ENCODE measurements around the gene SPEG. TPM values are rescaled to one million over a fixed set of nuclear protein-coding genes. Genes with fewer than 3 reads are reported as not detected.
A peak's percentile ranks its signal among the peaks of the same experiment; 100 is the strongest.

The SPEG gene
- total and polyA plus RNA-seq, 2 of the 8 experiments (the other 6 are each of a cell fraction or from before 2014, with no cell fraction given) = 19.9 to 32.0 TPM

GRCh38 chr2:219496247-219496824 lies 61.7 kb downstream of the SPEG start:
- Histone ChIP-seq H3K4me3 (ENCODE audit: extremely low read depth in 1 of 4, insufficient read depth in 2 of 4, low read depth in 3 of 4, low read length in 4 of 4) (peak overlapping the region; percentile 32 to 72 (median 64); a peak in 5 of 8 replicates), H2BK5ac (ENCODE audit: low read depth, low read length) (no peak overlapping the region), H3K27ac (ENCODE audit: low read depth, low read length) (no peak overlapping the region), H2AFZ (ENCODE audit: low read length) (peak overlapping the region; percentile 1; the same call in 1 of the 2 replicates), H4K20me1 (replicated peaks in 1 of 2; ENCODE audit: control insufficient read depth in 1 of 2, insufficient read depth in 2 of 2, low read length in 2 of 2) (no peaks in the 10 kb centered on the region), H3K27me3 (replicated peaks in 1 of 4; ENCODE audit: control insufficient read depth in 3 of 4, extremely low read depth in 1 of 4, insufficient read depth in 3 of 4, low read length in 3 of 4) (peaks cover 20 to 44% (median 33%) of the 10 kb centered on the region in 4 experiments), H4K5ac (ENCODE audit: insufficient read length, low read depth, low read length) (no peak overlapping the region), H3K4ac (replicated peaks; ENCODE audit: insufficient read length, low read depth, low read length) (no peak overlapping the region), H2BK120ac (replicated peaks; ENCODE audit: low read depth, low read length) (no peak overlapping the region), H3K18ac (ENCODE audit: extremely low read depth, low read length) (no peak overlapping the region), H2BK20ac (ENCODE audit: low read length) (peak overlapping the region; percentile 6; the same call in 1 of the 2 replicates), H3K56ac (replicated peaks; ENCODE audit: insufficient read length, low read depth, low read length) (no peak overlapping the region), H4K91ac (replicated peaks; ENCODE audit: insufficient read length, low read length) (no peak overlapping the region), H3K4me1 (replicated peaks in 1 of 4; ENCODE audit: control insufficient read depth in 3 of 4, insufficient read depth in 4 of 4, low read length in 3 of 4) (peaks cover 9 to 41% (median 23%) of the 10 kb centered on the region in 4 experiments), H3K79me2 (ENCODE audit: control insufficient read depth in 1 of 2, insufficient read depth in 2 of 2, low read length in 2 of 2) (no peaks in the 10 kb centered on the region), H3K9me3 (ENCODE audit: insufficient read depth in 2 of 2, low read depth in 1 of 2, low read length in 1 of 2) (no peaks in the 10 kb centered on the region), H2BK15ac (ENCODE audit: low read length) (no peak overlapping the region), H4K8ac (ENCODE audit: extremely low read depth, insufficient read depth, low read length) (no peak overlapping the region), H3K79me1 (ENCODE audit: low read depth, low read length) (no peaks in the 10 kb centered on the region), H3K36me3 (ENCODE audit: control insufficient read depth in 2 of 4, insufficient read depth in 4 of 4, low read length in 3 of 4) (no peaks in the 10 kb centered on the region), H3K14ac (ENCODE audit: insufficient read length) (no peak overlapping the region), H2AK5ac (ENCODE audit: low read depth, low read length) (no peak overlapping the region), H3K23ac (ENCODE audit: insufficient read length) (no peak overlapping the region), H3K9ac (replicated peaks in 1 of 4; ENCODE audit: extremely low read depth in 1 of 4, low read depth in 3 of 4, low read length in 3 of 4) (no peak overlapping the region), H3K4me2 (ENCODE audit: insufficient read depth in 1 of 2, low read depth in 2 of 2, low read length in 2 of 2) (peak overlapping the region; percentile 97 to 99), H3K23me2 (ENCODE audit: low read depth, low read length) (peaks cover 24% of the 10 kb centered on the region), H2BK12ac (ENCODE audit: low read depth, low read length) (peak overlapping the region; percentile 99; the same call in 1 of the 2 replicates)
- DNase-seq (ENCODE audit: low read depth in 1 of 2, low spot score in 2 of 2) (no peak), FAIRE-seq (no peak)
- POLR2A ChIA-PET (ENCODE audit: partially characterized antibody) = interaction anchor here (0.8 to 19.9 kb wide), 13 partner anchors 12 to 60 kb away, joined by 3 to 216 read pairs (median 5); partner anchors contain the start of genes ASIC4, CHPF and TMEM198
- CTCF ChIA-PET (ENCODE audit: partially characterized antibody) = interaction anchor here (0.8 to 113.1 kb wide), 18 partner anchors 7 to 501 kb away, joined by 3 to 7248 read pairs (median 4); partner anchors contain the start of genes ASIC4, CHPF, DES and DNPEP
- 29% methylated on average over 19 of the region's 20 CpGs; no CpG with 5 or more reads in 1 of the 2 experiments for WGBS, 2 experiments (ENCODE audit: extremely low coverage in 1 of 2, insufficient coverage in 1 of 2, insufficient read length in 1 of 2, insufficient replicate concordance in 2 of 2, low coverage in 1 of 2, low lambda C conversion rate in 2 of 2, missing lambda C conversion rate in 1 of 2)
- no peak for TF ChIP-seq RXRA (IDR thresholded peaks at IDR 0.05; ENCODE audit: insufficient read depth, low read depth, low read length)
- TF ChIP-seq POLR2A (IDR thresholded peaks at IDR 0.05; ENCODE audit: control extremely low read depth in 1 of 2, low read depth in 2 of 2, low read length in 2 of 2) = no peak
- no peak for TF ChIP-seq EZH2 (IDR thresholded peaks at IDR 0.05; ENCODE audit: low read depth, low read length, severe bottlenecking)
- TF ChIP-seq KDM4A (IDR thresholded peaks at IDR 0.05; ENCODE audit: low read depth, low read length, severe bottlenecking) = no peak
- no peak for TF ChIP-seq CHD1 (IDR thresholded peaks at IDR 0.05; ENCODE audit: low read depth, low read length)
- TF ChIP-seq MAX (IDR thresholded peaks at IDR 0.05) = no peak
- TF ChIP-seq SUZ12 (IDR thresholded peaks at IDR 0.05; ENCODE audit: low read length) = no peak
- TF ChIP-seq GABPA (IDR thresholded peaks at IDR 0.05; ENCODE audit: borderline replicate concordance, insufficient read depth, low read length) = no peak
- no peak for TF ChIP-seq BRCA1 (IDR thresholded peaks at IDR 0.05; ENCODE audit: low read depth, low read length)
- no peak for TF ChIP-seq MAFK (IDR thresholded peaks at IDR 0.05; ENCODE audit: low read depth, low read length)
- no peak for TF ChIP-seq EGR1 (IDR thresholded peaks at IDR 0.05; ENCODE audit: borderline replicate concordance, low read depth, low read length)
- TF ChIP-seq SP2 (IDR thresholded peaks at IDR 0.05; ENCODE audit: low read length) = no peak
- TF ChIP-seq TEAD4 (IDR thresholded peaks at IDR 0.05; ENCODE audit: low read depth, low read length) = no peak
- TF ChIP-seq BCL11A (IDR thresholded peaks at IDR 0.05; ENCODE audit: low read depth in 2 of 2, low read length in 2 of 2) = no peak
